Ovary (tissue), 9 donors: ENCODE measurements around the gene CCDC106. TPM values are rescaled to one million over a fixed set of nuclear protein-coding genes. Genes with fewer than 3 reads are reported as not detected.

Experiments used
- DNase-seq, 5 donors: peaks; one replicate each; pipeline ENCODE4 v3.0.0-alpha.2; 2019 to 2020
- H3K27ac ChIP-seq, 2 donors: fragments of 200-600 bp; one replicate each; pipeline versions ENCODE4 v1.5.1 to v1.8.0; 2019 to 2022
- H3K27me3 ChIP-seq: fragments of 200-600 bp; one replicate; pipeline ENCODE4 v1.8.0; 2022
- H3K36me3 ChIP-seq: fragments of 200-600 bp; sonication (generic); one replicate; pipeline ENCODE4 v1.5.1; 2019
- H3K4me1 ChIP-seq: one replicate; pipeline ENCODE4 v1.8.1; 2013; ENCODE audit warnings: mild to moderate bottlenecking, moderate library complexity; ENCODE audit not compliant: insufficient read depth
- H3K4me3 ChIP-seq: fragments of 200-600 bp; sonication (generic); one replicate; pipeline ENCODE4 v1.5.1; 2017
- H3K9me3 ChIP-seq, 2 donors: fragments of 200-600 bp in 1 of 2; sonication (generic) in 1 of 2; one replicate each; pipeline versions ENCODE4 v1.5.1 to v1.8.1; 2013 to 2019; ENCODE audit warnings: mild to moderate bottlenecking in 1 of 2, moderate library complexity in 1 of 2
- EP300 ChIP-seq: sonication (generic); formaldehyde crosslinking; IDR thresholded peaks from one replicate; pipeline ENCODE4 v1.6.1; 2017; ENCODE audit warnings: antibody characterized with exemption
- POLR2A ChIP-seq: fragments of 450-650 bp; IDR thresholded peaks from one replicate; pipeline ENCODE4 v1.6.1; 2017; ENCODE audit warnings: antibody characterized with exemption, mild to moderate bottlenecking, moderate library complexity
- WGBS, 3 donors: extraction: QIAGEN DNeasy Blood & Tissue Kit in 1 of 3; methylation state at CpG; one replicate each; pipeline versions ENCODE4 v1.1.5 to v1.1.7; 2013 to 2017; 5-methylcytosine and 5-hydroxymethylcytosine counted together
- intact Hi-C, 4 donors: fragments of 100-400 bp; cut with DNase I; formaldehyde crosslinking; loops; one replicate each; pipeline versions ENCODE4 v1.11.0 to v1.15.1; 2022 to 2023
- polyA plus RNA-seq, 2 donors: library from polyadenylated mRNA; stranded (reverse); fragments of 200-250 nt in 1 of 2; fragments of 350-450 nt in 1 of 2; fragmentation: Illumina TruSeq in 1 of 2; extraction: RNeasy Lipid Tissue Mini Kit (QIAGEN cat#74804) in 1 of 2; gene quantifications; one replicate each; pipeline ENCODE4 v1.2.3, GENCODE V29; 2013 to 2014
- total RNA-seq, 7 donors: library from RNA; depleted of rRNA in 2 of 7; stranded (reverse); fragments of >200 nt in 2 of 7; fragmentation: NEBNext Ultra II Directional in 3 of 7; extraction: Animal tissue kit (Norgen Biotek cat#: 25700) in 3 of 7; gene quantifications; one replicate each; pipeline versions ENCODE4 v1.1.0 to v1.2.4, GENCODE V29; 2016 to 2023
- TF ChIP-seq, protein P1 (sequence below), 3 donors: fragments of 450-650 bp in 2 of 3; fragments of 200-600 bp in 1 of 3; IDR thresholded peaks; one replicate each; pipeline versions ENCODE4 v1.5.1 to v1.8.0; 2016 to 2022; ENCODE audit warnings: antibody characterized with exemption in 3 of 3, mild to moderate bottlenecking in 1 of 3
- donor health status: DM: no; HTN: no; CAD: no; lungs with moderate emphysema.
- donor health status: DM: no; HTN: no; CAD: no.
- donor health status: Bipolar disorder and iron deficiency.
- donor health status: DM: yes; HTN: yes; CAD: no.
- donor health status: DM: no; HTN: no; CAD: no.
- donor health status: DM: yes; HTN: yes; CAD: no.

The CCDC106 gene
- total and polyA plus RNA-seq, 9 donors: 3.1 to 20.2 (median 14.5) TPM

DNA sequence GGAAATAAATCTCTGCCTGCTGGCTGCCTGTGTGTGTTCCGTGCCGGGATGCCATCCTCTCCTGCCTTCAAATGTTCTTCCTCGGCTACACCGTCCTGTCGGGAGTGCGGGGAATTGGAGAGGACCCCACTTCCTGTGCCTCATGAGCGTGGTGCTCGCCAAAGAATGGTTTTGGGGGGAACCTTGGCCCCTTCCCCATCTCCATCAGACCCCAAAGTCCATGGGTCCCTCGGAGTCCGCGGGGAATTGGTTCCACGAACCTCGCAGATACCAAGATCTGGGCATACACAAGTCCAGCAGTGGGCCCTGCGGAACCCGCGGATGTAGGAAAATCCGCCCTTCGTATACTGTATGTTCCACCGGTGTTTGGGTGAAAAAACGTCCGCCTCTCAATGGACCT, 44.9 kb upstream of the CCDC106 start:
- intact Hi-C loops: no loop called here
- no peaks in the 10 kb centered on the region for H3K9me3 ChIP-seq
- no peaks in the 10 kb centered on the region for H3K27me3 ChIP-seq
- H3K36me3 ChIP-seq: no peaks in the 10 kb centered on the region
- no peak overlapping the region for H3K4me3 ChIP-seq
- H3K27ac ChIP-seq: no peak overlapping the region
- peak in 3 of 5 donors; percentile 50 to 56 (median 55) for DNase-seq
- WGBS, 3 donors: 88 to 93% (median 92%) methylated on average over 21 of the region's 21 CpGs
- peaks cover 6% of the 10 kb centered on the region for H3K4me1 ChIP-seq
- TF ChIP-seq EP300: no peak
- no peak for TF ChIP-seq POLR2A
- TF ChIP-seq, protein P1, sequence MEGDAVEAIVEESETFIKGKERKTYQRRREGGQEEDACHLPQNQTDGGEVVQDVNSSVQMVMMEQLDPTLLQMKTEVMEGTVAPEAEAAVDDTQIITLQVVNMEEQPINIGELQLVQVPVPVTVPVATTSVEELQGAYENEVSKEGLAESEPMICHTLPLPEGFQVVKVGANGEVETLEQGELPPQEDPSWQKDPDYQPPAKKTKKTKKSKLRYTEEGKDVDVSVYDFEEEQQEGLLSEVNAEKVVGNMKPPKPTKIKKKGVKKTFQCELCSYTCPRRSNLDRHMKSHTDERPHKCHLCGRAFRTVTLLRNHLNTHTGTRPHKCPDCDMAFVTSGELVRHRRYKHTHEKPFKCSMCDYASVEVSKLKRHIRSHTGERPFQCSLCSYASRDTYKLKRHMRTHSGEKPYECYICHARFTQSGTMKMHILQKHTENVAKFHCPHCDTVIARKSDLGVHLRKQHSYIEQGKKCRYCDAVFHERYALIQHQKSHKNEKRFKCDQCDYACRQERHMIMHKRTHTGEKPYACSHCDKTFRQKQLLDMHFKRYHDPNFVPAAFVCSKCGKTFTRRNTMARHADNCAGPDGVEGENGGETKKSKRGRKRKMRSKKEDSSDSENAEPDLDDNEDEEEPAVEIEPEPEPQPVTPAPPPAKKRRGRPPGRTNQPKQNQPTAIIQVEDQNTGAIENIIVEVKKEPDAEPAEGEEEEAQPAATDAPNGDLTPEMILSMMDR (IDR thresholded peaks at IDR 0.05): no peak

DNA sequence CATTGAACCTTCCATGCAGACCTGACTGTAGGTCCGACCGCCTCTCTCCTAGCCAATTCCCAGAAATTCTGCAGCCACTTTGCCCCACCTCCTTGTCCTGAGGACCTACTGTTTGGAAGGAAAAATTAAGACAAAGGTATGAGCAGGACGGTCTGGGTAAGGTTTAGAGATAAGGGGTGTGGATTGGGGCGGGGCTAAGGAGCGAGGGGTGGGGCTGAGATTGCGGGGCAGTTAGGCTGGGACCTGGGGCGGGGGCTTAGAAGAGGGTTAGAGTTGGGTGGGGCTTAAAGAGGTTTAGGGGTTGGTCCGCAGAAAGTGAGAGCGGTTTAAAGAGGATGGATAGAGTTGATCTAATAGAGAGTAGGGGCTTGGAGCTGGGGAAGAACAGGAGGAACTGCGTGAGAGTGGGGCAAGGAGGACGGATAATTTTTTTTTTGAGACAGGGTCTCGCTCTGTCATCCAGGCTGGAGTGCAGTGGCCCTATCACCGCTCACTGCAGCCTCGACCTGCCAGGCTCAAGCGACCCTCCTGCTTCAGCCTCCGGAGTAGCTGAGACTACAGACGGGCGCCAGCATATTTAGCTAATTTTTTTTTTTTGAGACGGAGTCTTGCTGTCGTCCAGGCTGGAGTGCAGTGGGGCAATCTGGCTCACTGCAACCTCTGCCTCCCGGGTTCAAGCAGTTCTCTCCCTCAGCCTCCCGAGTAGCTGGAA, 44.3 kb upstream of the CCDC106 start:
- no peaks in the 10 kb centered on the region for H3K27me3 ChIP-seq
- TF ChIP-seq, protein P1 (IDR thresholded peaks at IDR 0.05): no peak
- no peak for TF ChIP-seq EP300
- TF ChIP-seq POLR2A: no peak
- no peaks in the 10 kb centered on the region for H3K36me3 ChIP-seq
- peak overlapping the region in 1 of 2 donors; percentile 91 for H3K27ac ChIP-seq
- intact Hi-C loops: no loop called here
- DNase-seq: peak in 1 of 5 donors; percentile 38
- no peak overlapping the region for H3K4me3 ChIP-seq
- no peaks in the 10 kb centered on the region for H3K9me3 ChIP-seq
- H3K4me1 ChIP-seq: peaks cover 6% of the 10 kb centered on the region
- 69 to 83% (median 70%) methylated on average over 22 of the region's 22 CpGs for WGBS, 3 donors

DNA sequence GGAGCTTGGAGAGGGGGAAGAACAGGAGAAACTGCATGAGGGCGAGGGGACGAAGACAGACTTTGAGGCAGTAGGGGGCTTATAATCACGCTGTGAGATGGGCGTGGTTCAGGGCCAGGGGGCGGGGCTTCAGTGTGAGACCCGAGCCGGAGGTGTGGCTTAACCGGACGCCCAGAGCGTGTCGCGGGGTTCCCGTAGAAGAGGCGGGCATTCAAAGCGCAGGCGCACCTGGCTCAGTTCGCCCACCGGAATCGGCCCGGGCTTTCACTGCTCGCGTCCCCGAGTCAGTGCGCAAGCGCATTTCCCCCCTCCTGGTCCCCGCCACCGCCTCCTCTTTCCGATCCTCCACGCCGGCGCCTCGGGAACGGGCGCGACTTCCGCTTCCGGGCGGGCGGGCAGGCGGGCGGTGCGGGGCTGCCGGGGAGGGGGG, 42.8 kb upstream of the CCDC106 start:
- no peaks in the 10 kb centered on the region for H3K36me3 ChIP-seq
- no peaks in the 10 kb centered on the region for H3K27me3 ChIP-seq
- H3K27ac ChIP-seq: peak overlapping the region; percentile 89 to 91
- TF ChIP-seq EP300: no peak
- no peak for TF ChIP-seq POLR2A
- TF ChIP-seq, protein P1 (IDR thresholded peaks at IDR 0.05): no peak
- DNase-seq: peak; percentile 98 to 99 (median 99)
- peak overlapping the region; percentile 73 for H3K4me3 ChIP-seq
- peaks cover 6% of the 10 kb centered on the region for H3K4me1 ChIP-seq
- 0 to 1% (median 1%) methylated on average over 29 to 43 of the region's 43 CpGs for WGBS, 3 donors
- no peaks in the 10 kb centered on the region for H3K9me3 ChIP-seq
- intact Hi-C loops: loop anchor here in 3 of 4 donors (5.0 kb wide), 1 partner anchor 88 kb away; no protein-coding TSS in a partner anchor

DNA sequence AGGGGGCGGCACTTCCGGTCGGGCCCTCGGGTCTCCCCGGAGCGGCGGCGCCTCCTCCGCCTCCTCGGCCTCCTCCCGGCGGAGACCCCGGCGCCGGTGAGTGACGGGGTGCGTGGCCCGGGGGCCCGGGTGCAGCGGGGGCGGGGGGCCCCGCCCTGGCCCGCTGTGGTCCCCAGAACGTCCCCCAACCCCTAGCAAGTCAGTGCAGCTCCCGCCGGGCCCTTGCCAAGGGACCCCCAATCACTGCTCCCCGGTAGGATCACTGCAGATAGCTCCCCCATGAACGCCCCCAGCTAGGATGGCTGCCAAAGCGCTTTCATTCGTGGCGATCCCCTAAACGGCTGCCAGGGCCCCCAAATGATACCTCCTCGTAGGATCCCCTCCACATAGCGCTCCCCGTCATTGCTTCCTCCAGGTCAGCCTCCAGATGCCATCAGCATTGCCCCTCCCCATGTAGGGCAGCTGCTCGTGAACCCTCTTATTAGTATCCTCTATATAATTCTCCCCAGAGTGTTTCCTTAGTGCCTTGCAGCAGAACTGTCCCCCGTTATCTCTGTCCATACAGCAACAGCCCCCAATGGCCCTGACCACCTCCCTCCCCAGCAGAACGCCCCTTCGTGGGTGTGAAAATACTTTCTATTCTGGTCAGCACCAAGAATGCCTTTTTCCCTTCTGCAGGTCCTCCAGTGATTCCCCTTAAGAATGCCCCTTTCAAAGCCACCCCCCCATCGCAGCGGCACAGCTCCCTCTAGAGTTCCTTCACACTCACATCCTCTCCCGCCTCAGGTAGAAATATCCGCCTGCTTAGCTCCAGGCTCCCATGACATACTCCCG, 42.2 kb upstream of the CCDC106 start, which contains the start of gene ZNF865:
ZNF865 (plus strand) TSS at position 11 of the 834 bp plus-strand sequence. CDS start 7,972 bp downstream, outside the sequence.
- Histone ChIP-seq H3K4me1 (peaks cover 6% of the 10 kb centered on the region), H3K27me3 (no peaks in the 10 kb centered on the region), H3K27ac (peak within 1 kb of the TSS; percentile 89 to 91), H3K9me3 (no peaks in the 10 kb centered on the region), H3K36me3 (no peaks in the 10 kb centered on the region), H3K4me3 (peak within 1 kb of the TSS; percentile 73)
- 0 to 1% (median 1%) methylated on average over 20 to 44 of the region's 44 CpGs for WGBS, 3 donors
- intact Hi-C loops: loop anchor here (2.0 to 5.0 kb wide), 2 partner anchors 89 kb away; no protein-coding TSS in a partner anchor
- TF ChIP-seq, protein P1 (IDR thresholded peaks at IDR 0.05): peak in 2 of 3 donors; percentile 60 to 61
- no peak for TF ChIP-seq EP300
- TF ChIP-seq POLR2A: no peak
- DNase-seq: peak; percentile 67 to 85 (median 81)
